Stimulated activated CD4-positive, alpha-beta T cell treated with anti-CD3 and anti-CD28 coated beads, Interleukin-4, amount 100 ng/mL, for 4 hours (primary cell): Measurements from ENCODE around the gene NRL.

ENCODE experiments used
- DNase-seq, 2 experiments: peaks; one replicate each; pipeline ENCODE4 v3.0.0-alpha.2; 2020

The NRL gene

GRCh38 chr14:24080888-24081738, 33.6 kb downstream of the NRL start:
- peak; percentile 63 to 64 for DNase-seq

- DNase-seq = no peak
Observed at GRCh38 chr14:24080142-24080530, 34.6 kb downstream of the NRL start.

GRCh38 chr14:24079491-24080141, 35.1 kb downstream of the NRL start:
- DNase-seq = no peak

- no peak for DNase-seq
Observed at GRCh38 chr14:24078146-24078545, 36.6 kb downstream of the NRL start.

- DNase-seq = no peak
Observed at GRCh38 chr14:24077086-24077485, 37.7 kb downstream of the NRL start.

GRCh38 chr14:24076302-24076601, 38.5 kb downstream of the NRL start:
- no peak for DNase-seq

GRCh38 chr14:24075485-24076301, 39.1 kb downstream of the NRL start:
- DNase-seq = no peak

- no peak for DNase-seq
Observed at GRCh38 chr14:24074625-24075484, 39.9 kb downstream of the NRL start.

- DNase-seq = no peak
Observed at GRCh38 chr14:24072881-24073877, 41.6 kb downstream of the NRL start.

GRCh38 chr14:24072436-24072835, 42.3 kb downstream of the NRL start:
- no peak for DNase-seq

- no peak for DNase-seq
Observed at GRCh38 chr14:24071836-24072430, 42.8 kb downstream of the NRL start.

GRCh38 chr14:24071144-24071697, 43.5 kb downstream of the NRL start, which contains the start of gene CPNE6:
Gene CPNE6 (plus strand): TSS chr14:24071562. CDS start chr14:24072937, 1,375 bp downstream.
- DNase-seq = peak; percentile 16 to 30

GRCh38 chr14:24070285-24071143, 44.2 kb downstream of the NRL start:
- DNase-seq = no peak

- DNase-seq = no peak
Observed at GRCh38 chr14:24069411-24069735, 45.4 kb downstream of the NRL start.

GRCh38 chr14:24068711-24069410, 45.9 kb downstream of the NRL start:
- DNase-seq = no peak

GRCh38 chr14:24067133-24068082, 47.3 kb downstream of the NRL start:
- DNase-seq = no peak

- no peak for DNase-seq
Observed at GRCh38 chr14:24066496-24067132, 48.1 kb downstream of the NRL start.
